ENCODE data around the gene CACNA1G.
A peak's percentile ranks its signal among the peaks of the same experiment; 100 is the strongest.

CACNA1G gene

GRCh38 chr17:50547035-50547735 is 13.3 kb upstream of the CACNA1G start, which contains the start of gene SPATA20:
Gene SPATA20 (plus strand): TSS chr17:50547174. CDS start chr17:50547209, 35 bp downstream.
- Histone ChIP-seq H3K4me1 (peaks cover 25% of the 10 kb centered on the region), H3K4me2 (peak within 1 kb of the TSS; percentile 89), H3K27ac (peak within 1 kb of the TSS; percentile 68), H3K9ac (peak within 1 kb of the TSS; percentile 78), H4K20me1 (no peaks in the 10 kb centered on the region), H3K9me3 (no peaks in the 10 kb centered on the region), H3K36me3 (no peaks in the 10 kb centered on the region), H3K27me3 (no peaks in the 10 kb centered on the region), H3K4me3 (peak within 1 kb of the TSS; percentile 68)
- TF ChIP-seq Cebpa-rat (IDR thresholded peaks at IDR 0.05): no peak

DNA sequence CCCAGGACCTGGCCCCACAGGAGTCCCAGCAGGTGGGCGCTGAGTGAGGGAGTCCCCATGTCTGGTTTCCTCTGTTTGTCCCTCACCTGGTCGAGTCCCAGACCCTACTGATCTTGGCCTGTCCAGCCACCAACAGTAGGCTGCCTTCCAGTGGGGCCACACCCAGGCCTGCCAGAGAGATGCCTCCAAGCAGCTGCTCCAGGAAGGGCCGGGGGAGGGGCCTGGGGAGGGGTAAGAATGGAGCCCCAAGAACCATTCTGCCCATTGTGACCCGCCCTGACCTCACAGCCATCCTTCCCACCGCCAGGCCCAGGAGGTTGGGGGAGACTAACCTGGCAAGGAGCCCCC is 12.8 kb upstream of the CACNA1G start:
- TF ChIP-seq Cebpa-rat (IDR thresholded peaks at IDR 0.05): no peak
- H3K4me2 ChIP-seq: peak overlapping the region; percentile 89
- H3K27ac ChIP-seq: no peak overlapping the region
- no peak overlapping the region; the same call in 1 of the 2 replicates for H3K4me3 ChIP-seq
- H3K27me3 ChIP-seq: no peaks in the 10 kb centered on the region
- no peaks in the 10 kb centered on the region for H3K9me3 ChIP-seq
- no peaks in the 10 kb centered on the region for H3K36me3 ChIP-seq
- peaks cover 20% of the 10 kb centered on the region for H3K4me1 ChIP-seq
- no peak overlapping the region; the same call in 1 of the 2 replicates for H3K9ac ChIP-seq
- no peaks in the 10 kb centered on the region for H4K20me1 ChIP-seq

- H3K27me3 ChIP-seq: no peaks in the 10 kb centered on the region
- no peak overlapping the region for H3K4me2 ChIP-seq
- no peak overlapping the region for H3K4me3 ChIP-seq
These were observed 11.7 kb upstream of the CACNA1G start for GRCh38 chr17:50548831-50549230.

GRCh38 chr17:50549256-50549941 is 11.1 kb upstream of the CACNA1G start:
- H3K9ac ChIP-seq: no peak overlapping the region
- no peak overlapping the region for H3K27ac ChIP-seq
- TF ChIP-seq Cebpa-rat (IDR thresholded peaks at IDR 0.05): no peak
- no peaks in the 10 kb centered on the region for H4K20me1 ChIP-seq
- H3K9me3 ChIP-seq: no peaks in the 10 kb centered on the region
- H3K4me3 ChIP-seq: no peak overlapping the region
- no peak overlapping the region for H3K4me2 ChIP-seq
- H3K27me3 ChIP-seq: no peaks in the 10 kb centered on the region
- peaks cover 8% of the 10 kb centered on the region for H3K4me1 ChIP-seq
- no peaks in the 10 kb centered on the region for H3K36me3 ChIP-seq

More at GRCh38 chr17:50548831-50549230, 11.7 kb upstream of the CACNA1G start:
- H3K9ac ChIP-seq: no peak overlapping the region
- no peaks in the 10 kb centered on the region for H3K9me3 ChIP-seq
- peaks cover 9% of the 10 kb centered on the region for H3K4me1 ChIP-seq
- H3K36me3 ChIP-seq: no peaks in the 10 kb centered on the region
- H3K27ac ChIP-seq: no peak overlapping the region
- TF ChIP-seq Cebpa-rat (IDR thresholded peaks at IDR 0.05): no peak
- no peaks in the 10 kb centered on the region for H4K20me1 ChIP-seq

DNA sequence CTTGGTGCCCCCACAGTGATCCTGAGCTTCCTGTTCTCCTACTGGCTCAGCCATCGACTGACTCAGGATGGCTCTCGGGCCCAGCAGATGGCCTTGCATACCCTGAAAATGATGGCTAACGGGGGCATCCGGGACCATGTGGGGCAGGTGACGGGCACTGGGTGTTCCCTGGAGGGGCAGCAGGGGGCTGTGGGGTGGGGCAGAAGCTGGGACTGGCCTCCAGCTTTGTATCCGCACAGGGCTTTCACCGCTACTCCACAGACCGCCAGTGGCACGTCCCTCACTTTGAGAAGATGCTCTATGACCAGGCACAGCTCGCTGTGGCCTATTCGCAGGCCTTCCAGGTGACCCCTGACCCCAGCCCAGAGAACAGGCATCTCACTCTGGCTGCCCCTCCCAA is 10.5 kb upstream of the CACNA1G start:
- Histone ChIP-seq H3K9me3 (no peaks in the 10 kb centered on the region), H3K4me1 (peaks cover 8% of the 10 kb centered on the region), H3K36me3 (no peaks in the 10 kb centered on the region), H4K20me1 (no peaks in the 10 kb centered on the region), H3K9ac (no peak overlapping the region), H3K27me3 (no peaks in the 10 kb centered on the region), H3K4me2 (no peak overlapping the region), H3K27ac (no peak overlapping the region), H3K4me3 (no peak overlapping the region)
- no peak for TF ChIP-seq Cebpa-rat (IDR thresholded peaks at IDR 0.05)

- no peaks in the 10 kb centered on the region for H3K9me3 ChIP-seq
- no peak for TF ChIP-seq Cebpa-rat (IDR thresholded peaks at IDR 0.05)
- no peak overlapping the region for H3K27ac ChIP-seq
- H3K4me2 ChIP-seq: no peak overlapping the region
- no peaks in the 10 kb centered on the region for H4K20me1 ChIP-seq
- H3K27me3 ChIP-seq: peaks cover under 1% of the 10 kb centered on the region; the same call in 1 of the 2 replicates
- H3K9ac ChIP-seq: no peak overlapping the region
- H3K4me1 ChIP-seq: peaks cover 8% of the 10 kb centered on the region
- H3K36me3 ChIP-seq: no peaks in the 10 kb centered on the region
- no peak overlapping the region for H3K4me3 ChIP-seq
These were observed 9.7 kb upstream of the CACNA1G start for GRCh38 chr17:50550661-50551432.

DNA sequence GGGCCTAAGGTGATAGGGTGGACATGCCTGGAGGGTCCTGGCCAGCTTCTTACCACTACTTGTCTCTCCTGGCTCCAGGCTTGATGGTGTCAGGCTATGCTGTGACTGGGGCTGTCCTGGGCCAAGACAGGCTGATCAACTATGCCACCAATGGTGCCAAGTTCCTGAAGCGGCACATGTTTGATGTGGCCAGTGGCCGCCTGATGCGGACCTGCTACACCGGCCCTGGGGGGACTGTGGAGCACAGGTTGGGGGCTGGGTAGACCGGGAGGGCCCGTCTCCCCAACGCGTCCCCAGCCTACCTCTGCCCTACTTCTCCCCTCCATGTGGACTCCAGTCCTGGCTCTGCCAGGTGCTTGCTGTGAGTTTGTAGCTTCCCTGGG is 9.1 kb upstream of the CACNA1G start:
- Histone ChIP-seq H3K27ac (no peak overlapping the region), H3K4me3 (no peak overlapping the region), H3K9ac (no peak overlapping the region), H3K36me3 (no peaks in the 10 kb centered on the region), H3K4me2 (no peak overlapping the region), H3K27me3 (peaks cover 5% of the 10 kb centered on the region; the same call in 1 of the 2 replicates), H3K4me1 (peaks cover 8% of the 10 kb centered on the region), H4K20me1 (no peaks in the 10 kb centered on the region), H3K9me3 (no peaks in the 10 kb centered on the region)
- no peak for TF ChIP-seq Cebpa-rat (IDR thresholded peaks at IDR 0.05)

GRCh38 chr17:50551884-50552283 is 8.6 kb upstream of the CACNA1G start:
- no peaks in the 10 kb centered on the region for H3K9me3 ChIP-seq
- H3K27ac ChIP-seq: no peak overlapping the region
- no peak overlapping the region for H3K4me3 ChIP-seq
- no peaks in the 10 kb centered on the region for H3K36me3 ChIP-seq
- no peaks in the 10 kb centered on the region for H4K20me1 ChIP-seq
- peaks cover 9% of the 10 kb centered on the region for H3K27me3 ChIP-seq
- TF ChIP-seq Cebpa-rat (IDR thresholded peaks at IDR 0.05): no peak
- H3K4me1 ChIP-seq: peaks cover 8% of the 10 kb centered on the region
- H3K4me2 ChIP-seq: no peak overlapping the region
- H3K9ac ChIP-seq: no peak overlapping the region

- H3K27ac ChIP-seq: no peak overlapping the region
- no peak overlapping the region for H3K4me2 ChIP-seq
- no peak for TF ChIP-seq Cebpa-rat (IDR thresholded peaks at IDR 0.05)
- H3K9ac ChIP-seq: no peak overlapping the region
- H3K9me3 ChIP-seq: no peaks in the 10 kb centered on the region
- no peaks in the 10 kb centered on the region for H3K36me3 ChIP-seq
- peaks cover 32% of the 10 kb centered on the region for H3K27me3 ChIP-seq
- H3K4me3 ChIP-seq: no peak overlapping the region
- H4K20me1 ChIP-seq: peaks cover 15% of the 10 kb centered on the region
- peaks cover 7% of the 10 kb centered on the region; the same call in 1 of the 2 replicates for H3K4me1 ChIP-seq
These were observed 6.3 kb upstream of the CACNA1G start for GRCh38 chr17:50554201-50554600.

DNA sequence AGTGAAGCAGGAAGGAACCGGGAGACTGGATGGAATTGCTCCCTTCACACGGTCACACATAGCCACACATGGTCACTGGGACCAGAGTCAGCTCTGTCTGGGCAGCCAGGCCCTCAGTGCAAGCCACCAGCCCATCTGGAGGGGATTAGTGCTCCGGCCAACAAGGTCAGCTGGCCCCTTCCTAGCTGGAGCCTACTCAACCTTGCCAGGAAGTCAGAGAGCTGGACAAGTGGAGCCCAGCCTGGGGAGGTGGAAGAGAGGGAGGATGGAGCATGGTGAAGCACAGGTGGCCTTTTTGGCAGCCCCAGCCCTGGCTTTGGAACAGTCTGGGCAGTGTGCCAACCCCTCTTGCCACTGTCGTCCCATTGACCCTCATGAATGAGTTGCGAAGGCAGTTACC is 3.7 kb upstream of the CACNA1G start:
- Histone ChIP-seq H3K4me1 (peaks cover 25% of the 10 kb centered on the region), H3K9ac (no peak overlapping the region), H3K27ac (no peak overlapping the region), H3K4me2 (no peak overlapping the region), H4K20me1 (peaks cover 33% of the 10 kb centered on the region), H3K36me3 (no peaks in the 10 kb centered on the region), H3K4me3 (no peak overlapping the region), H3K27me3 (peaks cover 57% of the 10 kb centered on the region), H3K9me3 (no peaks in the 10 kb centered on the region)
- no peak for TF ChIP-seq Cebpa-rat (IDR thresholded peaks at IDR 0.05)

Measured in BLaER1 (cell line).